Measurements from ENCODE around the gene SH3GLB2.

Gene SH3GLB2

GRCh38 chr9:128992995-128993394, 35.1 kb downstream of the SH3GLB2 start:
- no peaks in the 10 kb centered on the region for H4K20me1 ChIP-seq (ENCODE audit: control insufficient read depth, insufficient read depth, low read depth, low read length)

DNA sequence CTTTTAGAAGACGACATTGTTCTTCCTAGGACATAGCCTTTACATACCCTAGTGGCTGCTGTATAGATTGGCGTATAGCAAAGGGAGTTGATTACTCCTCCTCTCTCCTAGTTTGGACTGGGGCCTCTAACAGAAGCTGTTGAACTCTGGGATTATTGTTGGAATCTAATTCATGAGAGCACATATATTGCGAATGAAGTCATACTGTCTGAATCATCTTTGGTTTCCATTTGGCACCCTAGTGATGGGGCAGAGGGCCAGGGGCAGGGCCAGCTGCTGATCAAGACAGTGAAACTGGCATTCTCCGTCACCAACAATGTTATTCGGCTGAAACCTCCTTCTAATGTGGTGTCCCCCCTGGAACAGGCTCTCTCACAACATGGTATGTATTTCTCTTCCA, 40.3 kb downstream of the SH3GLB2 start:
- Histone ChIP-seq H3K36me3 (ENCODE audit: control insufficient read depth, low read length) (peaks cover 75% of the 10 kb centered on the region), H3K79me2 (ENCODE audit: control insufficient read depth, low read length) (no peaks in the 10 kb centered on the region), H3K9me2 (replicated peaks; ENCODE audit: control insufficient read depth, low read length) (no peaks in the 10 kb centered on the region), H4K20me1 (ENCODE audit: control insufficient read depth, insufficient read depth, low read depth, low read length) (no peaks in the 10 kb centered on the region), H3K27me3 (ENCODE audit: control insufficient read depth, low read length) (no peaks in the 10 kb centered on the region), H3K4me3 (ENCODE audit: low read length) (no peak overlapping the region), H3F3A (ENCODE audit: control insufficient read depth, insufficient read depth) (no peaks in the 10 kb centered on the region), H3K4me2 (ENCODE audit: low read length) (no peak overlapping the region), H3K9me3 (ENCODE audit: control insufficient read depth, insufficient read depth, low read length) (no peaks in the 10 kb centered on the region), H3K27ac (ENCODE audit: low read depth, low read length) (no peak overlapping the region), H3K4me1 (ENCODE audit: control insufficient read depth, low read length) (no peaks in the 10 kb centered on the region)
- TF ChIP-seq EZH2phosphoT487 (IDR thresholded peaks at IDR 0.05; ENCODE audit: borderline replicate concordance, low read length): no peak
- TF ChIP-seq CTCF (IDR thresholded peaks at IDR 0.05; ENCODE audit: low read depth, low read length, poor library complexity, severe bottlenecking): no peak

More at GRCh38 chr9:128992995-128993394, 35.1 kb downstream of the SH3GLB2 start:
- H3K4me2 ChIP-seq (ENCODE audit: low read length): no peak overlapping the region
- H3K79me2 ChIP-seq (ENCODE audit: control insufficient read depth, low read length): no peaks in the 10 kb centered on the region
- H3K9me2 ChIP-seq (replicated peaks; ENCODE audit: control insufficient read depth, low read length): no peaks in the 10 kb centered on the region
- TF ChIP-seq EZH2phosphoT487 (IDR thresholded peaks at IDR 0.05; ENCODE audit: borderline replicate concordance, low read length): no peak
- no peak for TF ChIP-seq CTCF (IDR thresholded peaks at IDR 0.05; ENCODE audit: low read depth, low read length, poor library complexity, severe bottlenecking)
- H3F3A ChIP-seq (ENCODE audit: control insufficient read depth, insufficient read depth): no peaks in the 10 kb centered on the region
- no peaks in the 10 kb centered on the region for H3K4me1 ChIP-seq (ENCODE audit: control insufficient read depth, low read length)
- no peaks in the 10 kb centered on the region for H3K9me3 ChIP-seq (ENCODE audit: control insufficient read depth, insufficient read depth, low read length)
- H3K36me3 ChIP-seq (ENCODE audit: control insufficient read depth, low read length): peaks cover 78% of the 10 kb centered on the region
- H3K27ac ChIP-seq (ENCODE audit: low read depth, low read length): no peak overlapping the region
- H3K4me3 ChIP-seq (ENCODE audit: low read length): no peak overlapping the region
- no peaks in the 10 kb centered on the region for H3K27me3 ChIP-seq (ENCODE audit: control insufficient read depth, low read length)

DNA sequence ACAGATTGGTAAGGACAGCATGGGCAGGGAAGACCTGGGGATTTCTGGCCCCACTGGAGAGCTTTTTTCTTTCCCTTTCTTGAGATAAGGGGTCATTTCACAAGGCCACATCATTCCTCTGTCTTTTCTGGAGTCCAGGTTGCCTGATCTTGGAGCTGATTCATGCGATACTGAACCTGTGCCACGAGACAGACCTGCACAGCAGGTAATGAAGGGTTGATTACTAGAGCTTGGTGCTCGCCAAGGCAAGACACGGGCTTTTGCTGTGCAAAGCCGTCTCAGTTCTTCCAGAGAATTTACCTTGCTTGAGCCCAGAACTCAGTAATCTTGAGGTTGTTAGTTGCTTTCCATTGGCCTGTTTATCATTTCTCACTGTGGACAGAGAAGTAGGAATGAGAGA, 41.5 kb downstream of the SH3GLB2 start:
- H3K36me3 ChIP-seq (ENCODE audit: control insufficient read depth, low read length): peaks cover 79% of the 10 kb centered on the region
- TF ChIP-seq EZH2phosphoT487 (IDR thresholded peaks at IDR 0.05; ENCODE audit: borderline replicate concordance, low read length): no peak
- no peak for TF ChIP-seq CTCF (IDR thresholded peaks at IDR 0.05; ENCODE audit: low read depth, low read length, poor library complexity, severe bottlenecking)

GRCh38 chr9:128983536-128983935, 44.6 kb downstream of the SH3GLB2 start:
- H3K4me2 ChIP-seq (ENCODE audit: low read length): no peak overlapping the region
- H3K9me3 ChIP-seq (ENCODE audit: control insufficient read depth, insufficient read depth, low read length): no peaks in the 10 kb centered on the region
- no peaks in the 10 kb centered on the region for H3K4me1 ChIP-seq (ENCODE audit: control insufficient read depth, low read length)
- H4K20me1 ChIP-seq (ENCODE audit: control insufficient read depth, insufficient read depth, low read depth, low read length): no peaks in the 10 kb centered on the region
- H3K36me3 ChIP-seq (ENCODE audit: control insufficient read depth, low read length): peaks cover 87% of the 10 kb centered on the region
- H3K9me2 ChIP-seq (replicated peaks; ENCODE audit: control insufficient read depth, low read length): no peaks in the 10 kb centered on the region
- H3K27me3 ChIP-seq (ENCODE audit: control insufficient read depth, low read length): no peaks in the 10 kb centered on the region
- H3K79me2 ChIP-seq (ENCODE audit: control insufficient read depth, low read length): no peaks in the 10 kb centered on the region
- H3K4me3 ChIP-seq (ENCODE audit: low read length): no peak overlapping the region
- TF ChIP-seq EZH2phosphoT487 (IDR thresholded peaks at IDR 0.05; ENCODE audit: borderline replicate concordance, low read length): no peak
- TF ChIP-seq CTCF (IDR thresholded peaks at IDR 0.05; ENCODE audit: low read depth, low read length, poor library complexity, severe bottlenecking): no peak
- no peak overlapping the region for H3K27ac ChIP-seq (ENCODE audit: low read depth, low read length)
- no peaks in the 10 kb centered on the region for H3F3A ChIP-seq (ENCODE audit: control insufficient read depth, insufficient read depth)

More for the DNA sequence above, 41.5 kb downstream of the SH3GLB2 start:
- H3K9me3 ChIP-seq (ENCODE audit: control insufficient read depth, insufficient read depth, low read length): no peaks in the 10 kb centered on the region
- no peaks in the 10 kb centered on the region for H3F3A ChIP-seq (ENCODE audit: control insufficient read depth, insufficient read depth)
- H4K20me1 ChIP-seq (ENCODE audit: control insufficient read depth, insufficient read depth, low read depth, low read length): no peaks in the 10 kb centered on the region
- no peaks in the 10 kb centered on the region for H3K79me2 ChIP-seq (ENCODE audit: control insufficient read depth, low read length)
- H3K9me2 ChIP-seq (replicated peaks; ENCODE audit: control insufficient read depth, low read length): no peaks in the 10 kb centered on the region
- H3K27me3 ChIP-seq (ENCODE audit: control insufficient read depth, low read length): no peaks in the 10 kb centered on the region
- no peak overlapping the region for H3K4me3 ChIP-seq (ENCODE audit: low read length)
- no peak overlapping the region for H3K27ac ChIP-seq (ENCODE audit: low read depth, low read length)
- H3K4me1 ChIP-seq (ENCODE audit: control insufficient read depth, low read length): no peaks in the 10 kb centered on the region
- no peak overlapping the region for H3K4me2 ChIP-seq (ENCODE audit: low read length)

All from DOHH2 (cell line).